Common myeloid progenitor, CD34-positive (primary cell): ENCODE measurements around the gene BAIAP2.

Source experiments
- CTCF ChIA-PET: fragments of 350-600 bp; sonication (Branson Sonifier 250); formaldehyde crosslinking; loops from one replicate; lab custom pipeline; 2021; ENCODE audit warnings: antibody characterized with exemption; lab: Charles Lee
- POLR2A ChIA-PET: fragments of 350-600 bp; sonication (Branson Sonifier 250); formaldehyde crosslinking; loops from one replicate; lab custom pipeline; 2021; ENCODE audit warnings: antibody characterized with exemption; lab: Charles Lee
- DNase-seq, 3 donors: peaks; one replicate each; pipeline versions ENCODE4 v3.0.0 to v3.0.0-alpha.2; 2013
- H3K27ac ChIP-seq, 2 experiments: 1 replicate in 1 of 2; 2 replicates in 1 of 2; pipeline ENCODE4 v1.7.0; 2013; ENCODE audit warnings: inconsistent platforms in 2 of 2, low read length in 2 of 2, mild to moderate bottlenecking in 2 of 2, low read depth in 1 of 2, moderate library complexity in 1 of 2; ENCODE audit not compliant: severe bottlenecking in 2 of 2, insufficient read depth in 1 of 2, poor library complexity in 1 of 2
- H3K27me3 ChIP-seq, 5 experiments: replicated peaks in 2 of 5; 1 replicate in 3 of 5; 2 replicates in 2 of 5; pipeline versions ENCODE4 v1.6.1 to v1.7.0; 2013; ENCODE audit warnings: low read length in 4 of 5, mild to moderate bottlenecking in 2 of 5, moderate library complexity in 2 of 5, inconsistent platforms in 1 of 5; ENCODE audit not compliant: insufficient read depth in 5 of 5, control insufficient read depth in 4 of 5
- H3K36me3 ChIP-seq, 4 experiments: 1 replicate in 2 of 4; 2 replicates in 2 of 4; pipeline versions ENCODE4 v1.6.1 to v1.7.0; 2013; ENCODE audit warnings: low read length in 3 of 4, control low read depth in 1 of 4, mild to moderate bottlenecking in 1 of 4; ENCODE audit not compliant: control insufficient read depth in 4 of 4, insufficient read depth in 4 of 4
- H3K4me1 ChIP-seq, 4 experiments: 1 replicate in 3 of 4; 2 replicates in 1 of 4; pipeline versions ENCODE4 v1.6.1 to v1.7.1; 2013; ENCODE audit warnings: low read length in 3 of 4, mild to moderate bottlenecking in 3 of 4, control low read depth in 1 of 4, inconsistent platforms in 1 of 4, moderate library complexity in 1 of 4; ENCODE audit not compliant: control insufficient read depth in 4 of 4, insufficient read depth in 4 of 4; ENCODE audit errors: control extremely low read depth in 1 of 4
- H3K4me3 ChIP-seq, 7 experiments: 1 replicate in 4 of 7; 2 replicates in 3 of 7; pipeline versions ENCODE4 v1.5.1 to v1.7.0; 2013; ENCODE audit warnings: mild to moderate bottlenecking in 7 of 7, low read length in 6 of 7, moderate library complexity in 6 of 7, inconsistent platforms in 2 of 7, low read depth in 2 of 7, control low read depth in 1 of 7; ENCODE audit not compliant: insufficient read depth in 4 of 7, control insufficient read depth in 1 of 7; ENCODE audit errors: extremely low read depth in 1 of 7
- H3K9me3 ChIP-seq, 5 experiments: 1 replicate in 4 of 5; 2 replicates in 1 of 5; pipeline versions ENCODE4 v1.6.1 to v1.7.1; 2013; ENCODE audit warnings: low read length in 4 of 5, mild to moderate bottlenecking in 2 of 5, inconsistent platforms in 1 of 5, low read depth in 1 of 5, moderate library complexity in 1 of 5; ENCODE audit not compliant: control insufficient read depth in 4 of 5, insufficient read depth in 2 of 5; ENCODE audit errors: control extremely low read depth in 1 of 5
- WGBS: methylation state at CpG from one replicate; pipeline ENCODE4 v1.1.5; 2013; ENCODE audit not compliant: insufficient coverage; 5-methylcytosine and 5-hydroxymethylcytosine counted together

Gene BAIAP2

DNA sequence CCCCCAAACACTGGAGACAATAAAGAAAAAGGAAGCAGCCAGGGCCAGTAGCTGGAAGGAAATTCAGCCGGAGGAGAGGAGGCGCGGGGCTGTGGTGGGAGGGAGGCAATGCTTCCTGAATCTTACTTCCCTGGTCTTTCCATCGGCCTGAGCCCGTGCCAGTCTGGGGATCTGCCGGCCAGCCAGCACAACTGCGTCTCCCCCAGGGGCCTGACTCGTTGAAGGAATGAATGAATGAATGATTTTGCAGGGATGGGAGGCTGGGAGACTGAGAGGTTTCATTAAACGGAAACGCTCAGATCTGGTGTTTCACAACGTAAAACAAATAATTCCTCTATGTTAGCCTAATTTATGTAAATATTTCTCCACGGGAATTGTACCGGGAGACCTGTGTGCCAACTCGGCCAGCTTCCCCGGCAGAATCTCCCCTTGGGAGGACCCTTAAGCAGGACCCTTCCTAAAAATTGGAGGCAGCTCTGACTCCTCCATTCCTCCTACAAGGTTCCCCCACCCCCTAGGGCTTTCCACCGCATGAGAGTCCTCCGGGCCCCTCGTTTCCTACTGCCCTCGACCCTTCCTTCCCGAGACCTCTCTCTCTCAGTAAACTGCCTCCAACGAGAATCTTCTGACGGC is 1.3 kb upstream of the BAIAP2 start:
- peak in 2 of 3 donors; percentile 28 to 42 for DNase-seq
- H3K36me3 ChIP-seq = peaks cover 2 to 21% (median 8%) of the 10 kb centered on the region in 4 experiments
- H3K27ac ChIP-seq = peak overlapping the region in 1 of 2 experiments; percentile 43
- peaks cover 0 to 25% (median 7%) of the 10 kb centered on the region in 5 experiments for H3K27me3 ChIP-seq
- ChIA-PET CTCF (interaction anchor here (1.2 to 2.6 kb wide), 3 partner anchors 8 to 55 kb away, joined by 3 to 10 read pairs (median 8); no protein-coding TSS in a partner anchor), POLR2A (no interaction called here)
- H3K9me3 ChIP-seq = no peaks in the 10 kb centered on the region
- peak overlapping the region; percentile 45 to 88 (median 75) for H3K4me3 ChIP-seq
- 0% methylated on average over 13 of the region's 22 CpGs for WGBS
- peaks cover 0 to 39% (median 35%) of the 10 kb centered on the region in 4 experiments for H3K4me1 ChIP-seq

GRCh38 chr17:81034168-81034777 is 678 bp upstream of the BAIAP2 start:
- no peaks in the 10 kb centered on the region for H3K9me3 ChIP-seq
- POLR2A ChIA-PET = interaction anchor here (1.2 kb wide), 1 partner anchor 16 kb away, joined by 3 read pairs; no protein-coding TSS in a partner anchor

GRCh38 chr17:81035521-81036196 is 708 bp downstream of the BAIAP2 start:
- peak overlapping the region; percentile 15 to 82 (median 71) for H3K4me3 ChIP-seq
- CTCF ChIA-PET = interaction anchor here (0.7 to 2.6 kb wide), 3 partner anchors 10 to 14 kb away, joined by 4 to 8 read pairs (median 5); no protein-coding TSS in a partner anchor
- POLR2A ChIA-PET = interaction anchor here (1.2 kb wide), 1 partner anchor 18 kb away, joined by 3 read pairs; no protein-coding TSS in a partner anchor
- H3K4me1 ChIP-seq = peaks cover 0 to 52% (median 41%) of the 10 kb centered on the region in 4 experiments
- H3K27me3 ChIP-seq = peaks cover 0 to 27% (median 7%) of the 10 kb centered on the region in 5 experiments
- peaks cover 2 to 21% (median 8%) of the 10 kb centered on the region in 4 experiments for H3K36me3 ChIP-seq
- H3K27ac ChIP-seq = no peak overlapping the region
- peak in 1 of 3 donors; percentile 10 for DNase-seq
- H3K9me3 ChIP-seq = no peaks in the 10 kb centered on the region
- 13% methylated on average over 59 of the region's 66 CpGs for WGBS

More at GRCh38 chr17:81034168-81034777, 678 bp upstream of the BAIAP2 start:
- Histone ChIP-seq H3K4me3 (peak overlapping the region; percentile 45 to 88 (median 75)), H3K4me1 (peaks cover 0 to 39% (median 35%) of the 10 kb centered on the region in 4 experiments), H3K36me3 (peaks cover 2 to 21% (median 8%) of the 10 kb centered on the region in 4 experiments), H3K27me3 (peaks cover 0 to 27% (median 7%) of the 10 kb centered on the region in 5 experiments), H3K27ac (peak overlapping the region in 1 of 2 experiments; percentile 43)
- CTCF ChIA-PET = interaction anchor here (1.2 to 2.6 kb wide), 3 partner anchors 9 to 54 kb away, joined by 3 to 10 read pairs (median 8); no protein-coding TSS in a partner anchor
- 0% methylated on average over 17 of the region's 49 CpGs for WGBS
- DNase-seq = peak in 2 of 3 donors; percentile 32 to 47

GRCh38 chr17:81036197-81036941 is 1.4 kb downstream of the BAIAP2 start:
- WGBS = 97% methylated on average over 17 of the region's 24 CpGs

DNA sequence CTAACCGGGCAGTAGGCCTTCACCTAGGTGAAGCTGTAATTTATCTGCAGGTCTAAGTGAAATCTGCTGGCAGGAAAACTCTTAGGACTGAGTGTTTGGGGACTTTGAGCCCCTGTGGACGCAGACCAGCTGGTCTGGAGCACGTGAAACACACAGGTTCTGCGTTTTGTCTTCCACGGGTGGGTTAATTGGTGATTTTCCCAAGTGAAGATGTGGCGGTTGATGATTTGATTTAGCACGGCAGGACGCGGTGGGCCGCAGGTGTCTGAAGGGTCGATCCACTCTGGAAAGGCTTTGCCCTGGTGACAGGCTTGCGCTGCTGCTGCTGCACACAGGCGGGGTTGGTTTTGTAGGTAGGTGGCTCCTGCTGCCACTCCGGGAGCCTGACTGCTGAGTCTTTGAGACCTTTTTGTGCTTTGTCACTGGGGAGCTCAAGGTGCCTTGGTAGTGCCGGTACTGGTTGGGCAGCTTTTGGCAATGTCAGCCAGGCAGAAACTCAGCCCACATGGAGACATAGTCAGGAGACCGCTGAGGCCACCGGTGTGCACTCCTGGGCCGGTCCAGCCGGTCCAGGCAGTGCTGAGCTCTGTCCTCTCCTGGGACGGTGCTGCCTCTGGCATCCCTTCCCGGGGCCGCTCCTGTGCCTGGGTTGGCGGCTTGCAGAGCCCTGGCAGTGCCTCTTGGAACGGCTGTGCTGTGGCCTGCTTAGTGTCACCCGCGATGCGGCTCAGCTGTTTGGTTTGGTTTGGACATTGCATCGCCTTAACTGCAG is 2.3 kb downstream of the BAIAP2 start:
- no peak overlapping the region for H3K27ac ChIP-seq
- H3K36me3 ChIP-seq = peaks cover 2 to 11% (median 5%) of the 10 kb centered on the region in 4 experiments
- peaks cover 0 to 27% (median 7%) of the 10 kb centered on the region in 5 experiments for H3K27me3 ChIP-seq
- WGBS = 89% methylated on average over 20 of the region's 28 CpGs
- H3K4me1 ChIP-seq = peaks cover 0 to 47% (median 39%) of the 10 kb centered on the region in 4 experiments
- POLR2A ChIA-PET = interaction anchor here (1.1 kb wide), 1 partner anchor 11 kb away, joined by 3 read pairs; no protein-coding TSS in a partner anchor
- CTCF ChIA-PET = interaction anchor here (1.2 to 1.6 kb wide), 3 partner anchors 11 to 65 kb away, joined by 3 to 5 read pairs (median 4); no protein-coding TSS in a partner anchor
- DNase-seq = no peak
- no peak overlapping the region for H3K4me3 ChIP-seq
- H3K9me3 ChIP-seq = no peaks in the 10 kb centered on the region

More at GRCh38 chr17:81036197-81036941, 1.4 kb downstream of the BAIAP2 start:
- POLR2A ChIA-PET = interaction anchor here (1.1 kb wide), 1 partner anchor 10 kb away, joined by 3 read pairs; no protein-coding TSS in a partner anchor
- Histone ChIP-seq H3K9me3 (no peaks in the 10 kb centered on the region), H3K36me3 (peaks cover 2 to 19% (median 8%) of the 10 kb centered on the region in 4 experiments), H3K27ac (no peak overlapping the region), H3K4me3 (peak overlapping the region in 5 of 7 experiments; percentile 32 to 82 (median 72)), H3K27me3 (peaks cover 0 to 27% (median 7%) of the 10 kb centered on the region in 5 experiments), H3K4me1 (peaks cover 0 to 52% (median 39%) of the 10 kb centered on the region in 4 experiments)
- DNase-seq = no peak
- CTCF ChIA-PET = interaction anchor here (0.7 to 1.5 kb wide), 2 partner anchors 12 to 13 kb away, joined by 4 to 5 read pairs; no protein-coding TSS in a partner anchor
